ENCODE data around the gene MAPK8IP2.

MAPK8IP2 gene

DNA sequence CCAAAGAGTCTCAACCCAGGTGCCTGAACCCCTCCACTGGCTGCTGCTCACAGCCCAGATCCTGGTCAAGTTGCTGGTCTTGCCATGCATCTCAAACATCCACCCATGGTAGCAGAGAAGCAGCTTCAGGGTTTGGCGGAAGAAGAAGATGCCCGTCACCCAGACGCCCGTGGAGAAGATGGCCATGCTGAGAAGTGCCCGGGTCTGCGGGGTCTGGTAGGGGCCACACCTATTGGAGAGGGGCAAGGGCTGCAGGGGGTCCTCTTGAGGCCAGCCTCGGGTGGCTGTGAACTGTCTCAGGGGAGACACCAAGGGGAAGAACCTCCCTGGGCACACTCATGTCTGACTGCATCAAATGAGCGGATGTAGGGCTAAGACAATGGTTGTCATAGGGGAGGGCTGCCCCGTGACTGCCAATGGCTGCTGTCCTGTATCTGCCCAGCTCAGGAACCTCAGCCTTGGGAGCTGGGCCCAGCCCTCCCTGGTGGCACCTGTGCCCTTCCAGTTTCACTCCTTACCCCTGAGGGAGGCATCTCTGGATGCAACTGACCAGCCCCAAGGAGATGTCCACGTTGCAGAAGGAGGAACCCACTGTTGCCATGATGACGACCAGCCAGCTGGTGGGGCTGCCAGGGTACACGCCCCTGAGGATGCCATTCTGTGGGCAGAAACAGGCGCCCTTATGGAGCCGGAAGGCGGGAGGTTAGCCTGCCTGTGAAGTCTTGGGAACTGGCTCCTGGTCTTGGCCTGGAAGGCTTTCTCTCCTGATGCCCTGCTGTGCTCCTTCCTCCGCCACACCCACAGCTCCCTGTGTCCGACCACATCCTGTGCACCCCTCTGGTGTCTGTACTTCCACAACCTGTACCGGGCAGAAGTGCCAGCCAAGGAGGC, 23.5 kb upstream of the MAPK8IP2 start:
- peaks cover 0 to 15% of the 10 kb centered on the region in 2 donors for H3K27me3 ChIP-seq (ENCODE audit: control insufficient read depth in 1 of 2, insufficient read depth in 2 of 2, low read length in 2 of 2)
- no peak overlapping the region for H3K27ac ChIP-seq (ENCODE audit: low read depth, low read length)
- peaks cover 4% of the 10 kb centered on the region for H3K36me3 ChIP-seq (ENCODE audit: insufficient read depth, low read length)
- no peaks in the 10 kb centered on the region for H3K9me3 ChIP-seq (ENCODE audit: low read length)
- peaks cover 18% of the 10 kb centered on the region for H3K4me1 ChIP-seq (ENCODE audit: insufficient read depth, low read length)
- no peak overlapping the region for H3K9ac ChIP-seq (ENCODE audit: low read length)
- no peak overlapping the region for H3K4me3 ChIP-seq (ENCODE audit: low read depth in 1 of 2, low read length in 2 of 2)

DNA sequence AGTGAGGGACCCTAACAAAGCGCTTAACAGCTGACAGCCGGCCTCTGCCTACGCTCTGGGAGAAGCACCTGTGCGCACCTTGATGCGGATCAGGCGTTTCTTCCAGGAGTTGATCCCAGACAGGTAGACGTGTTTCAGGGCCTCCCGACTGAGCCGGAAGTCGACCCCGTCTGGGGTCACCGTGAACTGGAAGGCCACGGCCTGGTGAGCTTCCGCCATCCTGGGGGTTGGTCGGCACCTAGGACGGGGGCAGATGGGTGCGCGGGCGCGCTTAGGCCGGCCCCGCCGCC, 23.0 kb upstream of the MAPK8IP2 start:
- Histone ChIP-seq H3K4me1 (ENCODE audit: insufficient read depth, low read length) (peaks cover 18% of the 10 kb centered on the region), H3K27me3 (ENCODE audit: control insufficient read depth in 1 of 2, insufficient read depth in 2 of 2, low read length in 2 of 2) (peaks cover 0 to 15% of the 10 kb centered on the region in 2 donors), H3K36me3 (ENCODE audit: insufficient read depth, low read length) (peaks cover 4% of the 10 kb centered on the region), H3K9ac (ENCODE audit: low read length) (no peak overlapping the region), H3K4me3 (ENCODE audit: low read depth in 1 of 2, low read length in 2 of 2) (no peak overlapping the region), H3K27ac (ENCODE audit: low read depth, low read length) (no peak overlapping the region), H3K9me3 (ENCODE audit: low read length) (no peaks in the 10 kb centered on the region)

DNA sequence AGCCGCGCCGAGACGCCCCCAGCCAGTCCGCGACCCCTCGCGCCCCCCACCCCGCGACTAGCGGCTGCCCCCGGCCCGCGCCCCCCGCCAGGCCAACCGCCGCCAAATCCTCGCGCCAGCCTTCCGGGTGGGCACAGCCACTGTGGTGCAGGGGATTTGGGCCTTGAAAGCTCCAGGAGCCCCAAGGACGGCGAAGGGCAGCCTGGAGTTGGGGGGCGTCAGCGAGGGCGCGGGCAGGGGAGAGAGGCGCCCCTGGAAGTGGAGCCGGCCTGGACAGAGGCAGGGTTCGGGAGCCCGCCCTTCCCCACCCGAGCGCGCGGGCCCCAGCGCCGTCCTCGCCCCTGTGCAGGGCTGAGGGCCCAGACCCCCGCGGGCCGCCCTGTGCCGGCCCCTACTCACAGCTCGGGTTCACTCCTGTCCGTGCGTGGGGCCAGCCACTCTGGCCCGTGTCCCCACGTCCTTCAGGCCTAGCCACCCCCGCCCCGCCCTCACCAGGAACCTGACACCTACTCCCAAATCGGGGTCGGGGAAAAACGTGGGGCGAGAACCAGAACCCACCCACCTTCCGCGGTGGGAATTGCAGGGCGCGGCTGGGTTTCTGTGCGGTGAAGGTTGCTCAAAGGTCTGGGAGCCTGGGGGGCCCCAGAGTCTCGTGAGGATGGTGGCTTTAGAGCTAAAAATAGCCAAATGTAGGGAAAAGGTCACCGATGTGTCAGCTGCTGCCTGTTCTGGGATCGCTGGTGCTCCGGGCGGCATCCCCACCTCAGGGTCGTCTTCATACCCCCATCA, 22.4 kb upstream of the MAPK8IP2 start, which contains the start of gene CPT1B:
Gene CPT1B (minus strand): TSS at position 441 of the 789 bp plus-strand sequence. CDS start 512 bp downstream, outside the sequence.
- Histone ChIP-seq H3K36me3 (ENCODE audit: insufficient read depth, low read length) (peaks cover 4% of the 10 kb centered on the region), H3K27ac (ENCODE audit: low read depth, low read length) (no peak within 1 kb of the TSS), H3K4me1 (ENCODE audit: insufficient read depth, low read length) (peaks cover 18% of the 10 kb centered on the region), H3K9me3 (ENCODE audit: low read length) (no peaks in the 10 kb centered on the region), H3K4me3 (ENCODE audit: low read depth in 1 of 2, low read length in 2 of 2) (no peak within 1 kb of the TSS), H3K9ac (ENCODE audit: low read length) (no peak within 1 kb of the TSS), H3K27me3 (ENCODE audit: control insufficient read depth in 1 of 2, insufficient read depth in 2 of 2, low read length in 2 of 2) (peaks cover 0 to 15% of the 10 kb centered on the region in 2 donors)

DNA sequence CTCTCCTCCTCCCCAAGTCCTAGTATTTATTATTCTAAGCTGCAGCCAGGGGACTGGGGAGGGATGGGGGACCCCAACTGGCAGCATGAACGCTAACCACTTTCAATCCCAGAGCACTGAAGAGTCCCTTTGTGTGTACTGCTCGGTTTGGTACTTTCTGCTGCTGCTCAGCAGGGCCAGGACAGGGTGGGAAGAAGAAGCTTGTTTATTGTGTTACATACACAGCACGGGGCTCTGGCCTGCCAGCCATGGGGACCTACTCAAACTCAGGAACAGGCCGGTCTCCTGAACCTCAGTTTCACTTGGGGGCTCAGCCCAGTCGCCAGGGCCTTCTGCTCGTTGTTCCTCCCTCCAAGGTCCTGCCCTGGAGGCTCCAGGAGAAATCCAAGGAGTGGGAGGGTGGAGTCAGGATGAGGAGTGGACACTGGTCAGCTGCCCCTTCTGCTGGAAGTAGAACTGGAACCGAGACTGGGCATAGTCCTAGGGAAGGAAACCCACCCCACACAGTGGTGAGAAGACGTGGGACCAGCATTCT, 21.8 kb upstream of the MAPK8IP2 start:
- no peaks in the 10 kb centered on the region for H3K9me3 ChIP-seq (ENCODE audit: low read length)
- H3K4me3 ChIP-seq (ENCODE audit: low read depth in 1 of 2, low read length in 2 of 2): no peak overlapping the region
- peaks cover 24% of the 10 kb centered on the region for H3K4me1 ChIP-seq (ENCODE audit: insufficient read depth, low read length)
- H3K27ac ChIP-seq (ENCODE audit: low read depth, low read length): no peak overlapping the region
- peaks cover 0 to 15% of the 10 kb centered on the region in 2 donors for H3K27me3 ChIP-seq (ENCODE audit: control insufficient read depth in 1 of 2, insufficient read depth in 2 of 2, low read length in 2 of 2)
- no peak overlapping the region for H3K9ac ChIP-seq (ENCODE audit: low read length)
- H3K36me3 ChIP-seq (ENCODE audit: insufficient read depth, low read length): peaks cover 4% of the 10 kb centered on the region

DNA sequence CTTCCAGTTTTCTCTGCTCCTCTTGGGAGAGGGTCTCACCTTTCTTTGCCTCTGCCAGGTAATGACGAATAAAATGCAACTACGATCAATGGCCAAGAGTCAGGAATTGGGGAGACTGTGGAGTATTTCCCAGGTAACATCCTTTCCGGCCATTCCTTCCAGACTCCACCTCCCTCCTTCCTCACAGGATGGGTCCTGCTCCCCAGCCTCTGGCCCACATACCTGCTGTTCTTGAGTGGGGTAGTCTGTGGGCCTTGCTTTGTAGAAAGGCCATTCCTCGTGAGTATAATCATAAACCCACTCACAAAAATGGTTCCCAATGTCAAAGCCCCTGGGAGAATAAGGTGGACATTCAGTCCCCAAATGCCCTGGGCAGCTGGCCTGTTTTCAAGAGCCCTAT, 20.8 kb upstream of the MAPK8IP2 start:
- H3K4me1 ChIP-seq (ENCODE audit: insufficient read depth, low read length): peaks cover 26% of the 10 kb centered on the region
- H3K9ac ChIP-seq (ENCODE audit: low read length): no peak overlapping the region
- H3K27ac ChIP-seq (ENCODE audit: low read depth, low read length): no peak overlapping the region
- H3K27me3 ChIP-seq (ENCODE audit: control insufficient read depth in 1 of 2, insufficient read depth in 2 of 2, low read length in 2 of 2): peaks cover 0 to 15% of the 10 kb centered on the region in 2 donors
- no peak overlapping the region for H3K4me3 ChIP-seq (ENCODE audit: low read depth in 1 of 2, low read length in 2 of 2)
- H3K9me3 ChIP-seq (ENCODE audit: low read length): no peaks in the 10 kb centered on the region
- H3K36me3 ChIP-seq (ENCODE audit: insufficient read depth, low read length): peaks cover 4% of the 10 kb centered on the region

DNA sequence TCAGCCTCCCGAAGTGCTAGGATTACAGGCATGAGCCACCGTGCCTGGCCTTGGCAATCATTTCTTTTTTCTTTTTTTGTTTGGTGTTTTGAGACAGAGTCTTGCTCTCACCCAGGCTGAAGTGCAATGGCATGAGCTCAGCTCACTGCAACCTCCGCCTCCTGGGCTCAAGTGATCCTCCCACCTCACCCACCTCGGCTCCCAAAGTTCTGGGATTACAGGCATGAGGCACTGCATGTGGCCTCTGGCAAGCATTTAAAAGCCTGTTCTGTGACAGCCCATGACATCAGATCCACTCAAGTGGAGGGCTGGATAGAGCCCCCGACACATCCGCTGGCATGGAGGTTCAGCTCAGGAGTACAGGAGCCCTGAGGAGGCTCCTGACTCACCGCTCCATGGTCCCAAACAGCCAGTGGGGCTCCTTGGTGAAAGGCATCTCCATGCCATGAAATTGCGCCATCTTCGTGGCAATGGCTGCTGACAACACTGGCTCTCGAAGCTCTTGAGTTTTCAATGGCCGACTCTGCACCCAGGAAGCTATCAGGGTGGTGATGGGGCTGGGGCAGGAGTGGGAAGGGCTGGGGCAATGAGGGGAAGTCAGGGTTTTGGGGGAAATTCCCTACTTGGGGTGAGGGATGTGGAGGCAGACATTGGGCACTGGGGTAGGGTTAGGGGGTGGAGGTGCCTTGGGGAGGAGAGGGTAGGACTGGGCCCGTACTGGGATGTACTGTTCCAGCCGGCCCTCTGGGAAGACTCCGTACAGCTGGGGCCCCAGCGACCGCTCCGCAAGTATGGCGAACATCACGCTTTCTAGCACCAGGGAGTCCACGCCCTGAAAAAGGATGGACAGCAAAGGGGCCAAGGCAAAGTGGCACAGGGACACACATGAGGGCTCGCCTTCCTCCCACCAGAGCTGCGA, 19.3 kb upstream of the MAPK8IP2 start:
- Histone ChIP-seq H3K4me3 (ENCODE audit: low read depth in 1 of 2, low read length in 2 of 2) (peak overlapping the region; percentile 79 to 95), H3K27me3 (ENCODE audit: control insufficient read depth in 1 of 2, insufficient read depth in 2 of 2, low read length in 2 of 2) (peaks cover 0 to 15% of the 10 kb centered on the region in 2 donors), H3K36me3 (ENCODE audit: insufficient read depth, low read length) (peaks cover 4% of the 10 kb centered on the region), H3K9me3 (ENCODE audit: low read length) (no peaks in the 10 kb centered on the region), H3K9ac (ENCODE audit: low read length) (peak overlapping the region; percentile 67), H3K4me1 (ENCODE audit: insufficient read depth, low read length) (peaks cover 26% of the 10 kb centered on the region), H3K27ac (ENCODE audit: low read depth, low read length) (no peak overlapping the region)

DNA sequence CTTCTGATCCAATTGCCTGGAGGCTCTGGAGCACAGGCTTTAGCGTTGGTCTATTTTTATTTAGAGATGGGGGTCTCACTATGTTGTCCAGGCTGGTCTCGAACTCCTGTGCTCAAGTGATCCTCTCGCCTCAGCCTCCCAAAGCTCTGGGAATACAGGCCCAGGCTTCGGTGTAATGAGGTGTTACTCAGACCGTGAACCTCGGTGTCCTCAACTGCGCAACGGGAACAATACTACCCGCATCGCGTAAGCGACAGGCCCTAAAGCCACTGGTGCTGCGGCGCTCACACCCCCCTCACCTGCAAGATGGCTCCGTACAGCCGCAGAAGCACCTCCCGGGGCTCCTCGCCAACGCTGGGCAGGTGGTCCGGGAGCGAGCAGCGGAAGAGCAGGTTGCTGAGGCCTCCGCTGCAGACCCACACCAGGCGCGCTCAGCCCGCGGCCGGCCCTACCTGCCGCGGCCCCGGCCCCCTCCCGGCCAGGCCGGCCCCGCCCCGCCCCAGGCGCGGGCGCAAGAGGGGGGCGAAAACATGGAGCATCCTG, 18.6 kb upstream of the MAPK8IP2 start:
- Histone ChIP-seq H3K9me3 (ENCODE audit: low read length) (no peaks in the 10 kb centered on the region), H3K9ac (ENCODE audit: low read length) (peak overlapping the region; percentile 67), H3K27me3 (ENCODE audit: control insufficient read depth in 1 of 2, insufficient read depth in 2 of 2, low read length in 2 of 2) (peaks cover 0 to 13% of the 10 kb centered on the region in 2 donors), H3K36me3 (ENCODE audit: insufficient read depth, low read length) (peaks cover 4% of the 10 kb centered on the region), H3K27ac (ENCODE audit: low read depth, low read length) (peak overlapping the region; percentile 84), H3K4me3 (ENCODE audit: low read depth in 1 of 2, low read length in 2 of 2) (peak overlapping the region; percentile 79 to 95), H3K4me1 (ENCODE audit: insufficient read depth, low read length) (peaks cover 26% of the 10 kb centered on the region)

DNA sequence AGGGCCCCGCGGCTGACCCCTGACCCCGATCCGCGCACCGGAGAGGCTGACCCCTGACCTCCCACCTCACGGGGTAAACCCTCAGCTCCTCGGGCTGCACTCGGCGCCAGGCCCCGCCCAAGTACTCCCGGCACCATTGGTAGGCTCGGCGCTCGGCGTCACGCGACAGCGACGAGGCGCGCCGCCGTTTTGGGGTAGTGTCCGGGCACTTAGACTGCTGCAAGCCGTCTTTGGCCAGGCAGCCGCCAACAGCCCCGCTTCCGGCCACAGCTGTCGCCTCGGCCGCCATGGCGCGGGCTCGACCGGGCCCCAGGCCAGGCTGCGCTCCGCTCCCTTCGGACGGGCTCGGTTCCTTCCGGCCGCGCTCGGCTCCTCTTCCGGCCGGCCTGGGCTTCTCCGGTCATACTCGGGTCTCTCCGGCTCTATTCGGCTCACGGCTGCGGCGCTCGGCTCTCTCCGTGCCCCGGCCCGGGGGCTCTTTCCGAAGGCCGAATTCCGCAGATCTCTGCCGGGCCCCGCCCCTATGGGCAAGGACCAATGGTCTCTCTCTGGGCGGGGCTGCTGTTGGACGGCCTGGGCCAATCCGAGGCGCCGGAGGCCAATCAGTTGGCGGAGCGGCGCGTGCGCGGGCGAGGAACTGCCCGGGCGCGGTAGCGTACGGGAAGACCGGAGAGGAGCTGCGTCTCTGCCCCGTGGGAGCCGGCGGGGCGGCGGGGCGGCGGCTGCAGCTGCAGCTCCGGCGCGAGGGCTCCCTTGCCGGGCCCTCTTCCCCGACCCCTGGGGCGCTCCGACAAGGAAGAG, 17.9 kb upstream of the MAPK8IP2 start, which contains the start of gene CHKB:
Gene CHKB (minus strand): TSS at position 357 of the 801 bp plus-strand sequence. CDS start 68 bp downstream, at position 289.
- no peaks in the 10 kb centered on the region for H3K9me3 ChIP-seq (ENCODE audit: low read length)
- H3K4me1 ChIP-seq (ENCODE audit: insufficient read depth, low read length): peaks cover 26% of the 10 kb centered on the region
- peaks cover 0 to 8% of the 10 kb centered on the region in 2 donors for H3K27me3 ChIP-seq (ENCODE audit: control insufficient read depth in 1 of 2, insufficient read depth in 2 of 2, low read length in 2 of 2)
- H3K9ac ChIP-seq (ENCODE audit: low read length): peak within 1 kb of the TSS; percentile 67
- peak within 1 kb of the TSS; percentile 79 to 95 for H3K4me3 ChIP-seq (ENCODE audit: low read depth in 1 of 2, low read length in 2 of 2)
- peak within 1 kb of the TSS; percentile 84 for H3K27ac ChIP-seq (ENCODE audit: low read depth, low read length)
- peaks cover 4% of the 10 kb centered on the region for H3K36me3 ChIP-seq (ENCODE audit: insufficient read depth, low read length)

DNA sequence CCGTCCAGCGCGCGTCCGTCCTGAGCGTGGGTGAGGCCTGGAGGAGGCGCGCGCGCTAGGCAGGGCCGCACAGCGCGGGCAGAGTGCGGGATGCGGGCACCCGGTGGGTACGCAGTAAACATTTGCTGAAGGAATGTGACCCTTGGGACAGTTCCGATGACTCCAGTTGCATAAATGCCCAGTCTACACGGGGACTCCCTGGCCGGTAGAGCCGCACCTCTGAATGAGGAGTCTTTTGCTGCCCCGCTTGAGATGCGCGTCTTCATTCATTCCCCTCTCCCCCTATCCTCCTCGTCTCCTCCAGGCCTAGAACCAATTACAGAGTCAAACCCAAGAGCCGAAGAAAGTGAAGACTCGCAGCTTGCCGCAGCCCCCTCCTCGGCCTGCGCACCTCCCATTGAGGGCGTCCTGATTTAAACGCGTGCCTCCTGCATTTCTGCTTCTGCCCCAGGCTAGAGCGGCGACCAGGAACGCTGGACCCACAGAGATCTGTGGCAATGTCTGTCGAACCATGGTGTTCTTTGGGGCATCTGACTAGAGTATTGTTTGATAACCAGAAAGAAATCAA, 17.2 kb upstream of the MAPK8IP2 start:
- Histone ChIP-seq H3K4me3 (ENCODE audit: low read depth in 1 of 2, low read length in 2 of 2) (peak overlapping the region; percentile 67 to 79), H3K27ac (ENCODE audit: low read depth, low read length) (no peak overlapping the region), H3K4me1 (ENCODE audit: insufficient read depth, low read length) (peaks cover 23% of the 10 kb centered on the region), H3K9ac (ENCODE audit: low read length) (peak overlapping the region; percentile 55), H3K9me3 (ENCODE audit: low read length) (no peaks in the 10 kb centered on the region), H3K27me3 (ENCODE audit: control insufficient read depth in 1 of 2, insufficient read depth in 2 of 2, low read length in 2 of 2) (peaks cover 0 to 3% of the 10 kb centered on the region in 2 donors), H3K36me3 (ENCODE audit: insufficient read depth, low read length) (peaks cover 4% of the 10 kb centered on the region)
